NCI-H69 (cell line): ENCODE data around the gene OR6J1.
"Not testable (repeated sequence)": the region's sequence is repeated elsewhere in the genome, so short reads cannot be mapped to it uniquely, and the experiment has no call there.

ENCODE experiments used
- DNase-seq: peaks from one replicate; lab custom pipeline; 2025; lab: John Stamatoyannopoulos, UW

OR6J1 gene

GRCh38 chr14:22606380-22606779, 37.8 kb downstream of the OR6J1 start:
- peak; percentile 89 for DNase-seq

DNA sequence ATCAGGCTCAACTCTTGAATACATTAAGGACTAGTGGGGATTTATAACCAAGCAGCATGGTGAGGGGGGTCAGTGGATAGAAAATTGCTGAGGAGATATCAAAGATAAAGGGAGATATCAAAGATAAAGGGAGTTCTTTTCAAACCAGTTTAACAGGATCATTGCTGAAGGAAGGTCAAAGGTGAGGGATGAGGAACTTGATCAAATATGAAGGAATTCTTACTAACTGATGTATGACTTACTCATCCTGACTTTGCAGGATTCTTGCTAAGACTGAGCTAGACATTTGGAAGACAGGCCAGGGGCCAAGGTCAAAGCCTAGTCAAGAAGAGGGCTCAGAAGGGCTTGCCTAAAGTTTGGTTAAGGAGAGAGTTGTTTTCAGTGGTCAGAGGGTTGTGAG, 41.3 kb downstream of the OR6J1 start:
- no peak for DNase-seq

- no peak for DNase-seq
Measured at GRCh38 chr14:22601996-22602395, 42.2 kb downstream of the OR6J1 start.

GRCh38 chr14:22601456-22601855, 42.7 kb downstream of the OR6J1 start:
- DNase-seq, result no peak

DNA sequence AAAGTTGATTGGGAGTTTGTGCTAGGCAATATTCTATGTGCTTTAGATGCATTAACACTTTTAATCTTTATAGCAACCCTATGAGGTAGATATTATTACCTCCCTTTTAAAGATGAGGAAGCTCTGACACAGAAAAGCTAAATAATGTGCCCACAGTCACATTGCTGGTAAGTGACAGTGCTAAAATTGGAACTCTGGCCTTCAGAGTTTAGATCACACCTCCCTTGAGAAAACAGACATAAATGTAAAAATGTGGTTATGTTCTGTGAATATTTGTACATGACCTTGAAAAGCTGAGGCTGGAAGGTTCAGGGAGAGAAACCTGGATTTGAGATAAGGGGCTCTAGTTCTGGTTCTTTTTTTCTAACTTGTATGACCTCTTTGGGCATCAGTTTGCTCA, 44.1 kb downstream of the OR6J1 start:
- DNase-seq, result no peak

- no peak for DNase-seq
Measured at GRCh38 chr14:22599349-22599748, 44.8 kb downstream of the OR6J1 start.

DNA sequence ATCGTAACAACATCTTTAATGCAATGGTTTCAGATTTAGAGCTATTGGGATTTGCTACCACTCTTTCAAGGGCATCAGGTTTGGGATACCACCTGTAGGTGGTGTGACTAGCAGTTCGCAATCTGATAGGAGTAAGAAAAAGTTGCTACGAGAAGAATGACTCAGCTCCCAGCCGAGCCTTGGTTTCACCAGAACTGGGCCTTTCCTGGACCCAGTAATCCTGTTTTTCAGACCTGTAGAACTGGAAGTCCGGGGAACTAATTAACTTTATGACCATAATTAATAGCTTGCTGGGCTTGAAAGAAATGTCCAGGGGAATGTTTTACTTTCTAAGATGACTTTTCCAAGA, 45.3 kb downstream of the OR6J1 start:
- peak; percentile 22 for DNase-seq

DNA sequence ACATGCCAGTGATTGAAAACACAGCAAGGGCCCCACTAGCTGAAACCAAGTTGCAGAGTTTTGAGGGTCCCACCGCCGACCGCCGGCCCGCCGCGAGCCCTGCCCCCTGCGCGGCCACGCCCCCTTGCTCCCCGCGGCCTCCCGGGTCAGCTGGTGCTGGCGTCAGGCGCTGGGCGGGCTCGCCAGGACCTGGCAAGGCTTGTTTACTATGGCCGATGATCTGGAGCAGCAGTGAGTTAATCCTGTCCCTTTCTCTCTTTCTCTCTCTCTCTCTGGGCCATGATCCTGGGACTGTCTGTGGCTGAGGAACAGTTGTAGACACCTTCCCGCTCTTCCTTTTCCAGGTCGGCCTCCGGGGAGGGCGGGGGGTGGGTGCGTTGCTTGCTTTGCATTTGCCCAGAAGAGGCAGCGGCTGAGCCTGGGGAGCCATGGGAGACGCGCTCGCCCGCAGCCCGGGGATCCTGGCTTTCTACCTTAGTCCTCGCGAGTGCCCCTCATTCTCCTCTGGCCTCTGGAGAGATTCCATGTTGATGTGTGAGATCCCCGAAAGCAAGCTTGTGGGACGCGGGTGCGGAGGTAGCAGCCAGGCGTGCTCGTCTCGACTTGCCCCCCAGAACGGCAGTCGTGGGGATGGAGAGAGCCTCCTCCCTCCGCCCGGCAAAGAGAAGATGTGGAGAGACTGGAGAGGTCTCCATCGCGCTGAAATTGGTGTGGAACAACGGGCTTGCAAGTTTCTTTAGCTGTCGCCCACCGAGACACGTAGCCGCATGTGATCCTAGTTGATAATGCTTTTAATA, 45.9 kb downstream of the OR6J1 start, which contains the start of gene ABHD4:
Gene ABHD4, plus strand, starts transcription at position 202 of the 797 bp plus-strand sequence. Its CDS starts 7 bp downstream, at position 209.
- peak; percentile 69 for DNase-seq

DNA sequence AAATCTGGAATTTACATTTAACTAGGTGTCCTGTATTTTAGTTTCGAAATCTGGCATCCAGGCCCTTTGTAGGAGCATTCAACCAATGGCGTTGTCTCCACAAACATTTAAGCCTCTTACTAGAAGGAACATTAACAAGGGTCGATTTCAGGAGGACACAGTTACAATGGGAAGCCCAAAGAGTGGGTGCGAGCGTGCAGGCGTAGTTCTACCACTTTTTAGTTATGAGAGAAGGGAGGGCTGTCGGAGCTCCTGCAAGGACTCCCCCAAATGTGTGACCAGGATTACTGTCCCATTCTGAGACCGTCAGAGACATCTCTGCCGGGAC, 46.4 kb downstream of the OR6J1 start:
- DNase-seq, result no peak

GRCh38 chr14:22597265-22597664, 46.9 kb downstream of the OR6J1 start:
- DNase-seq, result no peak

- DNase-seq, result no peak
Measured at GRCh38 chr14:22596354-22596879, 47.7 kb downstream of the OR6J1 start.

- DNase-seq, result no peak
Measured at GRCh38 chr14:22594156-22594716, 49.9 kb downstream of the OR6J1 start.

DNA sequence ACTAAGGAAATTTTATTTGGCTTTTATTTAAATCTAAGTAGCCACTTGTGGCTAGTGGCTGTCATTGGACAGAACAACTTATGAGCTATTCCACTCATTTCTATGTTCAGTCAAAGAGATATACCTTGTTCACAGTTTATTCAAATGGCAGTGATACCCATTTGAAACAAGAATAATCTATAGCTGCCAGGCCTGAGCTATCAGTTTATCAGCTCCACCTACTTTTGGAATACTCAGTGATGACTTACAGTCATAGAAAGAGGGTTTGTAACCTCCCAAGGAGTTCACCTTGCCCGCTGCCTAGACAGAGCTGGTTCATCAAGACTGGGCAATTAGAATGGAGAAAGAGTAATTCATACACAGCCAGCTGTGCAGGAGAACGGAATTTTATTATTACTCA, 50.6 kb downstream of the OR6J1 start:
- DNase-seq, result no peak

DNA sequence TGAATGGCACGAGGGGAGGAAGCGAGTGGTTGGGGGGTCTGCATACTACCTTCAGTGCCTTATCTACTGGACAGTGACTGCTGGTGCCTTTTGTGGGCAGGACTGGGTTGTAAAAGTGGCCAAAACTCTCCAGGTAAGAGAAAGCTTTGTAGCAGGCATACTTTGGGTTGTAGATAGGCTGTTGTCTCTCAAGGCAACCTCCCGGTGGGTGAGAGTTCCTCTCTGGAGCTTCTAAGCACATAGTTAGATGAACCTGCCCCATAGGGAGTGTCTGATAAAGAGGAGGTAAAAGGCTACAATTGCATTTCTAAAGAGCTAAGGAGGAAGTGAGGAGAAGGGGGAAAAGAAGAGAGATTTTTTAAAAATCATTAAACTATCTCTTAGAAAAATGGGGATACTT, 51.0 kb downstream of the OR6J1 start:
- DNase-seq, result peak; percentile 4

DNA sequence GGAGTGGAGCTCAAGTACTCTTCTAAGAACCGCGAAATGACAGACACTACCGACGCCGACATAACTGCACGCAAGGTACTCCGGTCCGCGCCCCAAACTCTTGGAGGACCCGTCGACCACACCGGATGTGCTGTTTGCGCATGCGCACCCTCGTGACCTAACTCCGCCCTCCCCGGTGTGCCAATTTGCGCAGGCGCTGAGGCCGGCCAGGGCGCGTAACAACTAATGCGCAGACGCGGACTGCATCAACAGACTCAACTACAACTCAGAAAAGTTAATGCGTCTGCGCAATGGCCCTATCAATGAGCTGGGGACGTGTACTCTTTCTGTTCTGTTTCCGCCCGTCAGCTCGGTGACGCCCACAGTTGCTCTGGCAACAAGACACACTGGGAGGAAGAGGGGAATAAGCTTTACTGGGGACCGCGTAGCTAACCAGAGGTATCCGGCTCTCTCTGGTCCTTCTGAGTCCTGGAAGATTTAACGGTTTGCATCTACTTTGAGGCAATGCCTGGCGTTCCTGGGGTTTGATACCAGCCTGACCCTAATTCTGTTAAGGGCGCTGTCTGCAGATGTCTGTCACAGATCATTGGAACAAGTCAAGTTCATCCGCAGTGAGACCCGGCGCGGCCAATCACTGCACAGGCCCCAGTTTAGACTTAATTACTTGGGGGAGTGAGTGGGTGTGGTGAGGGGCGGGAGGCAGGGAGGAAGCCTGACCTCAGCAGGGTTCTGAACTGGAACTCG, 54.9 kb downstream of the OR6J1 start, which contains the start of gene DAD1:
Gene DAD1, minus strand, starts transcription at position 129 of the 744 bp plus-strand sequence. Its CDS starts 67 bp downstream, at position 62.
- DNase-seq, result peak; percentile 99

- no peak for DNase-seq
Measured at GRCh38 chr14:22588526-22589095, 55.5 kb downstream of the OR6J1 start.

GRCh38 chr14:22587677-22588422, 56.3 kb downstream of the OR6J1 start:
- not testable (repeated sequence) for DNase-seq

- no peak for DNase-seq
Measured at GRCh38 chr14:22587247-22587646, 56.9 kb downstream of the OR6J1 start.

GRCh38 chr14:22583994-22584393, 60.2 kb downstream of the OR6J1 start:
- no peak for DNase-seq
